H9 (cell line): ENCODE results near the gene OSBP. TPM values are rescaled to one million over a fixed set of nuclear protein-coding genes. Genes with fewer than 3 reads are reported as not detected.

Experiments used
- DNase-seq: peaks from one replicate; pipeline ENCODE4 v3.0.0-alpha.2; 2017
- H2AFZ ChIP-seq: one replicate; pipeline ENCODE4 v1.6.1; 2013; ENCODE audit warnings: mild to moderate bottlenecking, low read length, control low read depth, moderate library complexity
- H2AK5ac ChIP-seq: 2 replicates; pipeline ENCODE4 v1.6.1; 2013; ENCODE audit warnings: low read length, control low read depth, mixed read lengths; ENCODE audit not compliant: insufficient read length
- H2BK120ac ChIP-seq: one replicate; pipeline ENCODE4 v1.6.1; 2013; ENCODE audit warnings: low read depth, mild to moderate bottlenecking, low read length, control low read depth, inconsistent platforms; ENCODE audit not compliant: poor library complexity, severe bottlenecking
- H2BK12ac ChIP-seq: 2 replicates; pipeline ENCODE4 v1.6.1; 2013; ENCODE audit warnings: low read length, control low read depth, mixed read lengths, low read depth; ENCODE audit not compliant: insufficient read length
- H2BK15ac ChIP-seq: 2 replicates; pipeline ENCODE4 v1.6.1; 2013; ENCODE audit warnings: low read depth, low read length, control low read depth
- H2BK20ac ChIP-seq: one replicate; pipeline ENCODE4 v1.6.1; 2013; ENCODE audit warnings: low read depth, mild to moderate bottlenecking, low read length, control low read depth, inconsistent platforms; ENCODE audit not compliant: poor library complexity, severe bottlenecking
- H2BK5ac ChIP-seq: 2 replicates; pipeline ENCODE4 v1.6.1; 2013; ENCODE audit warnings: low read length, control low read depth, mixed read lengths; ENCODE audit not compliant: insufficient read length
- H3K14ac ChIP-seq: 2 replicates; pipeline ENCODE4 v1.6.1; 2013; ENCODE audit warnings: low read length, control low read depth; ENCODE audit not compliant: insufficient read depth
- H3K18ac ChIP-seq: 2 replicates; pipeline ENCODE4 v1.6.1; 2013; ENCODE audit warnings: low read depth, mild to moderate bottlenecking, mixed read lengths, low read length, control low read depth; ENCODE audit not compliant: insufficient read length
- H3K23ac ChIP-seq: 2 replicates; pipeline ENCODE4 v1.6.1; 2013; ENCODE audit warnings: low read length, control low read depth, mixed read lengths, low read depth; ENCODE audit not compliant: insufficient read length
- H3K23me2 ChIP-seq: 2 replicates; pipeline ENCODE4 v1.6.1; 2013; ENCODE audit warnings: low read depth, mild to moderate bottlenecking, mixed read lengths, low read length, control low read depth; ENCODE audit not compliant: insufficient read length, poor library complexity, severe bottlenecking
- H3K27ac ChIP-seq: 2 replicates; pipeline ENCODE4 v1.5.1; 2013; ENCODE audit warnings: low read length, control low read depth, mixed read lengths, low read depth; ENCODE audit not compliant: insufficient read length
- H3K27me3 ChIP-seq: 2 replicates; pipeline ENCODE4 v1.6.1; 2013; ENCODE audit warnings: low read length, control low read depth, inconsistent platforms; ENCODE audit not compliant: insufficient read depth
- H3K4ac ChIP-seq: 2 replicates; pipeline ENCODE4 v1.6.1; 2013; ENCODE audit warnings: low read depth, mild to moderate bottlenecking, control low read depth, inconsistent platforms, low read length, moderate library complexity
- H3K4me1 ChIP-seq: 2 replicates; pipeline ENCODE4 v1.6.1; 2013; ENCODE audit warnings: low read length, control low read depth, inconsistent platforms; ENCODE audit not compliant: insufficient read depth
- H3K4me2 ChIP-seq: 2 replicates; pipeline ENCODE4 v1.6.1; 2013; ENCODE audit warnings: low read length, control low read depth, mixed read lengths; ENCODE audit not compliant: insufficient read length, insufficient read depth
- H3K56ac ChIP-seq: 2 replicates; pipeline ENCODE4 v1.6.1; 2013; ENCODE audit warnings: low read depth, mild to moderate bottlenecking, mixed read lengths, low read length, control low read depth; ENCODE audit not compliant: insufficient read length
- H3K79me1 ChIP-seq: 2 replicates; pipeline ENCODE4 v1.6.1; 2013; ENCODE audit warnings: low read depth, mild to moderate bottlenecking, moderate library complexity, low read length, control low read depth, inconsistent platforms; ENCODE audit not compliant: insufficient read depth, poor library complexity, severe bottlenecking
- H3K79me2 ChIP-seq: 2 replicates; pipeline ENCODE4 v1.6.1; 2013; ENCODE audit warnings: low read length, control low read depth, inconsistent platforms; ENCODE audit not compliant: insufficient read depth
- H3K9ac ChIP-seq: 2 replicates; pipeline ENCODE4 v1.6.1; 2013; ENCODE audit warnings: low read length, control low read depth, mixed read lengths; ENCODE audit not compliant: insufficient read length; ENCODE audit errors: extremely low read depth
- H3K9me3 ChIP-seq: one replicate; pipeline ENCODE4 v1.6.1; 2013; ENCODE audit warnings: low read depth, low read length, inconsistent platforms; ENCODE audit not compliant: control insufficient read depth
- H3T11ph ChIP-seq: one replicate; pipeline ENCODE4 v1.6.1; 2013; ENCODE audit warnings: mild to moderate bottlenecking, low read length, control low read depth, inconsistent platforms
- H4K20me1 ChIP-seq: one replicate; pipeline ENCODE4 v1.6.1; 2013; ENCODE audit not compliant: control insufficient read depth, insufficient read length, insufficient read depth
- H4K5ac ChIP-seq: 2 replicates; pipeline ENCODE4 v1.6.1; 2013; ENCODE audit warnings: low read depth, mild to moderate bottlenecking, mixed read lengths, low read length, control low read depth; ENCODE audit not compliant: insufficient read length
- H4K8ac ChIP-seq: replicated peaks from 2 replicates; pipeline ENCODE4 v1.6.1; 2013; ENCODE audit warnings: low read length, control low read depth, mixed read lengths, low read depth; ENCODE audit not compliant: insufficient read length
- H4K91ac ChIP-seq: 2 replicates; pipeline ENCODE4 v1.6.1; 2013; ENCODE audit warnings: low read depth, mild to moderate bottlenecking, moderate library complexity, mixed read lengths, low read length, control low read depth; ENCODE audit not compliant: insufficient read length
- H3K27ac Mint-ChIP-seq, 3 experiments: 2 replicates in 2 of 3; 3 replicates in 1 of 3; pipeline ENCODE4 v1.8.0; 2020 to 2021; ENCODE audit warnings: mixed read lengths in 3 of 3, mild to moderate bottlenecking in 1 of 3, moderate library complexity in 1 of 3
- H3K27me3 Mint-ChIP-seq: 2 replicates; pipeline ENCODE4 v1.8.0; 2021; ENCODE audit warnings: low read depth, mild to moderate bottlenecking, moderate library complexity, mixed read lengths
- H3K36me3 Mint-ChIP-seq, 3 experiments: 2 replicates in 2 of 3; 3 replicates in 1 of 3; pipeline ENCODE4 v1.8.0; 2020 to 2021; ENCODE audit warnings: low read depth in 3 of 3, mixed read lengths in 3 of 3; ENCODE audit not compliant: insufficient read depth in 1 of 3
- H3K4me1 Mint-ChIP-seq, 2 experiments: 2 replicates each; pipeline ENCODE4 v1.8.0; 2020; ENCODE audit warnings: mixed read lengths in 2 of 2
- H3K4me3 Mint-ChIP-seq, 2 experiments: 2 replicates in 1 of 2; 3 replicates in 1 of 2; pipeline ENCODE4 v1.8.0; 2020 to 2021; ENCODE audit warnings: mild to moderate bottlenecking in 2 of 2, mixed read lengths in 2 of 2, moderate library complexity in 1 of 2
- H3K9me3 Mint-ChIP-seq, 2 experiments: 2 replicates in 1 of 2; 3 replicates in 1 of 2; pipeline ENCODE4 v1.8.0; 2020; ENCODE audit warnings: mild to moderate bottlenecking in 2 of 2, mixed read lengths in 2 of 2, moderate library complexity in 1 of 2
- CTCF ChIP-seq: fragments of 200-600 bp; sonication (generic); conservative IDR thresholded peaks from 3 replicates; pipeline ENCODE4 v1.8.0; 2021; ENCODE audit warnings: antibody characterized with exemption, mild to moderate bottlenecking
- WGBS: extraction: QIAGEN DNeasy Blood & Tissue Kit; methylation state at CpG from one replicate; pipeline ENCODE4 v1.1.7; 2013; ENCODE audit warnings: missing lambda C conversion rate, low lambda C conversion rate, mixed read lengths; ENCODE audit not compliant: insufficient read length; ENCODE audit errors: extremely low coverage; 5-methylcytosine and 5-hydroxymethylcytosine counted together
- total RNA-seq: library from RNA; stranded (reverse); gene quantifications from 2 replicates; pipeline ENCODE4 v1.2.1, GENCODE V29; 2021

Gene OSBP
- total RNA-seq, 1 experiment from 2014 or later: 48.5 TPM

- H3K79me2 ChIP-seq: no peaks in the 10 kb centered on the region
- no peak overlapping the region for H3T11ph ChIP-seq
- no peak overlapping the region for H3K4ac ChIP-seq
- TF ChIP-seq CTCF: no peak
- H3K23me2 ChIP-seq: peaks cover 18% of the 10 kb centered on the region
- H4K91ac ChIP-seq: no peak overlapping the region
- peak overlapping the region; percentile 73 for H3K14ac ChIP-seq
- peaks cover 4 to 10% of the 10 kb centered on the region in 2 experiments; a peak in 3 of 5 replicates for H3K9me3 Mint-ChIP-seq
- no peak overlapping the region for H2AK5ac ChIP-seq
- H4K8ac ChIP-seq: no peak overlapping the region
- peak overlapping the region; percentile 96 for H3K4me2 ChIP-seq
- peak overlapping the region; percentile 83 for H3K9ac ChIP-seq
- peak overlapping the region in 2 of 3 experiments; percentile 68 to 78; a peak in 2 of 7 replicates for H3K27ac Mint-ChIP-seq
- H2BK120ac ChIP-seq: no peak overlapping the region
- H4K20me1 ChIP-seq: no peaks in the 10 kb centered on the region
- H3K4me1 Mint-ChIP-seq: peaks cover 18 to 22% of the 10 kb centered on the region in 2 experiments
- no peak overlapping the region for H2BK12ac ChIP-seq
- H3K27me3 Mint-ChIP-seq: peaks cover 24% of the 10 kb centered on the region
- H2BK15ac ChIP-seq: no peak overlapping the region
- 0 out of 2 replicates have a peak, but pooled peaks cover 4% of the 10 kb centered on the region for H3K4me1 ChIP-seq
- no peak for DNase-seq
- no peak overlapping the region for H3K56ac ChIP-seq
- WGBS: no CpG with 5 or more reads among the region's 17 CpGs
- H2BK5ac ChIP-seq: no peak overlapping the region
- H4K5ac ChIP-seq: no peak overlapping the region
- H2BK20ac ChIP-seq: no peak overlapping the region
- H3K27me3 ChIP-seq: no peaks in the 10 kb centered on the region
- H3K23ac ChIP-seq: no peak overlapping the region
- H3K36me3 Mint-ChIP-seq: peaks cover 0 to 2% (median 0%) of the 10 kb centered on the region in 3 experiments; a peak in 3 of 7 replicates
- H3K9me3 ChIP-seq: no peaks in the 10 kb centered on the region
- no peak overlapping the region for H3K27ac ChIP-seq
- peak overlapping the region; percentile 83 to 93 for H3K4me3 Mint-ChIP-seq
- peak overlapping the region; percentile 87 for H2AFZ ChIP-seq
- no peak overlapping the region for H3K18ac ChIP-seq
- H3K79me1 ChIP-seq: no peaks in the 10 kb centered on the region
Measured at GRCh38 chr11:59555601-59556114, 59.9 kb downstream of the OSBP start.
